Esophagus (tissue), 2 donors: Measurements from ENCODE around the gene KLF16. TPM values are rescaled to one million over a fixed set of nuclear protein-coding genes. Genes with fewer than 3 reads are reported as not detected.

Experiments used
- H3K27ac ChIP-seq, 2 donors: one replicate each; pipeline ENCODE4 v1.5.1; 2013; ENCODE audit warnings: low read depth in 2 of 2, mild to moderate bottlenecking in 2 of 2, inconsistent platforms in 1 of 2, low read length in 1 of 2, moderate library complexity in 1 of 2
- H3K27me3 ChIP-seq, 2 donors: one replicate each; pipeline ENCODE4 v1.6.1; 2013; ENCODE audit warnings: low read length in 2 of 2, control low read depth in 1 of 2, mild to moderate bottlenecking in 1 of 2; ENCODE audit not compliant: insufficient read depth in 2 of 2, control insufficient read depth in 1 of 2
- H3K36me3 ChIP-seq, 2 donors: one replicate each; pipeline ENCODE4 v1.6.1; 2013; ENCODE audit warnings: low read length in 1 of 2; ENCODE audit not compliant: control insufficient read depth in 2 of 2, insufficient read depth in 2 of 2
- H3K4me1 ChIP-seq, 2 donors: one replicate each; pipeline ENCODE4 v1.6.1; 2013; ENCODE audit warnings: low read length in 1 of 2; ENCODE audit not compliant: control insufficient read depth in 2 of 2, insufficient read depth in 2 of 2
- H3K4me3 ChIP-seq, 2 donors: one replicate each; pipeline ENCODE4 v1.5.1; 2013; ENCODE audit warnings: low read length in 2 of 2, mild to moderate bottlenecking in 2 of 2, low read depth in 1 of 2, moderate library complexity in 1 of 2
- H3K9me3 ChIP-seq, 2 donors: one replicate each; pipeline ENCODE4 v1.6.1; 2013; ENCODE audit warnings: mild to moderate bottlenecking in 2 of 2, low read depth in 1 of 2, low read length in 1 of 2, moderate library complexity in 1 of 2; ENCODE audit not compliant: control insufficient read depth in 2 of 2, insufficient read depth in 1 of 2
- WGBS, 2 donors: extraction: QIAGEN DNeasy Blood & Tissue Kit; methylation state at CpG; one replicate each; pipeline ENCODE4 v1.1.7; 2013; 5-methylcytosine and 5-hydroxymethylcytosine counted together
- polyA plus RNA-seq, 2 donors: library from polyadenylated mRNA; stranded (reverse); fragments of 200-250 nt; gene quantifications; one replicate each; pipeline ENCODE4 v1.2.3, GENCODE V29; 2013
- donor health status: healthy with polysubstance abuse.
- donor health status: Bipolar disorder and iron deficiency.

Gene KLF16
- polyA plus RNA-seq, 2 donors = 9.3 to 13.5 TPM

DNA sequence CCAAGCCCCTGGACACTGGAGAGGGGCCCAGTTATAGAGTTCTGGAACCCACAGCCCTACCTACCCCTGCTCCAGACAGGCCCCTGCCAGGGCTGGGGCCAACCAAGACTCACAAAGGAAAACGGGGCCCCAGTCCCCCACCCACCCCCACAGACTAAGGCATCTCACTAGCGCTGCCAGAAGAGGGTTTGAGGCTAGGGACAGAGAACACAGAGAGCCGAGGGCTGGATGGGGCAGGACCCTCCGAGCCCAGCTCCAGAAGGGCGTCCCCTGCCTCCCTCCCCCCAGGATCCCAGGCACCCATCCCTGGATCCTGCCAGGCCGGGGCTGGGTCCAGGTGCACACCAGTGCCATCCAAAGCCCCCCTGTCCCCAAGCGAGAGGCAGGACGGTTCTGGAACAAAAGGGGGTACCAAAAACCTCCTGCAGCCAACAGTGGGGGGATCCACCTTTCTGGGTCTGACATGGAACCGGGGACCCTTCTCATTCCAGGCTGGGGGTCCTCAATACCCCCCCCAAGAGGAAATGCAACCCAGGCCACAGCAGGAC lies 10.7 kb downstream of the KLF16 start:
- H3K27ac ChIP-seq = no peak overlapping the region
- peaks cover 6 to 40% of the 10 kb centered on the region in 2 donors for H3K4me1 ChIP-seq
- 50 to 51% methylated on average over 9 of the region's 9 CpGs for WGBS, 2 donors
- no peak overlapping the region for H3K4me3 ChIP-seq
- no peaks in the 10 kb centered on the region for H3K27me3 ChIP-seq
- peaks cover 0 to 3% of the 10 kb centered on the region in 2 donors for H3K36me3 ChIP-seq
- no peaks in the 10 kb centered on the region for H3K9me3 ChIP-seq

DNA sequence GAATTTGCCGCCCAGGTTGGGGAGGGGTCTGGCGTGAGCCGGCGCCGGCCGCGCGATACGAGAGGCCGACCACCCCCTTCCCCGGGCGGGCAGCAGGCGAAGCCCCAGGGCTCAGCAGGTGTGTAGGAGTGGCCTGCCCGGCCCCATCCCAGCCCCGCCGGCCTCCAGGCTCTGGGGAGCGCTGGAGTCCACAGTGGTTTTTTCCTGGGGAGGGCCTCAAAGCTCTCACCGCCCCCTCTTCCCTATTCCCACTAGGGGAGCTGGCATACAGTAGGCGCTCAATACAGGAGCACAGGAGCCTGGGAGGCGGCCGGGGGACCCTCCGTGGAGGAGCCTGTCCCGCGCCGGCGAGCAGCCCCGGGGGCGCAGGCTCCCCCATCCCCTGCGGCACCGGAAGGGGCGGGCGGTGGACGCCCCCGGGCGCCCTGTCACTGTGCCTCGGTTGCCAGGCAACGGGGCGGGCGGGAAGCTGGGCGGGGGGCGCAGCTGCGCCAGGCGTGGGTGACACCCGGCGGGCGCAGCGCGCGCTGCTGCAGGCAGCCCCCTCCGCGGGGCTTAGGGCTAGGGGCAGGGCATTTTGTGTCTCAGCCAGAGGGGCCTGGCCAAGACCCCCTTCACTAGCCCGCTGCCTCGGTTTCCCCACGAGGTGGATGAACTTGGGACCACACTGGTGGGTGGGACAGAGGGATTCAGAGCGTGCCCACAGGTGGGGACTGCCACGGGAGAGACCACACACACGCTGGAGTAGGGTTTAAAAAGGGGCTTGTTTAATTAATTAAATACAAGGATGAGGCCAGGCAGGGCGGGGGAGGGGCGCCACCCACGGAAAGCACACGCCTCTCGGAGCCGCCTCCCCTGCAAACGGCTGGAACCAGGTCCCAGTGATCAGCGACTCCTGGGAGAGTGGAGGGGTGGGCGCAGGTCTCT lies 11.5 kb downstream of the KLF16 start:
- Histone ChIP-seq H3K36me3 (peaks cover 0 to 3% of the 10 kb centered on the region in 2 donors), H3K9me3 (no peaks in the 10 kb centered on the region), H3K4me1 (peaks cover 7 to 42% of the 10 kb centered on the region in 2 donors), H3K4me3 (no peak overlapping the region), H3K27ac (no peak overlapping the region), H3K27me3 (no peaks in the 10 kb centered on the region)
- whole genome bisulfite sequencing, 2 donors = 27 to 32% methylated on average over 43 to 66 of the region's 66 CpGs

DNA sequence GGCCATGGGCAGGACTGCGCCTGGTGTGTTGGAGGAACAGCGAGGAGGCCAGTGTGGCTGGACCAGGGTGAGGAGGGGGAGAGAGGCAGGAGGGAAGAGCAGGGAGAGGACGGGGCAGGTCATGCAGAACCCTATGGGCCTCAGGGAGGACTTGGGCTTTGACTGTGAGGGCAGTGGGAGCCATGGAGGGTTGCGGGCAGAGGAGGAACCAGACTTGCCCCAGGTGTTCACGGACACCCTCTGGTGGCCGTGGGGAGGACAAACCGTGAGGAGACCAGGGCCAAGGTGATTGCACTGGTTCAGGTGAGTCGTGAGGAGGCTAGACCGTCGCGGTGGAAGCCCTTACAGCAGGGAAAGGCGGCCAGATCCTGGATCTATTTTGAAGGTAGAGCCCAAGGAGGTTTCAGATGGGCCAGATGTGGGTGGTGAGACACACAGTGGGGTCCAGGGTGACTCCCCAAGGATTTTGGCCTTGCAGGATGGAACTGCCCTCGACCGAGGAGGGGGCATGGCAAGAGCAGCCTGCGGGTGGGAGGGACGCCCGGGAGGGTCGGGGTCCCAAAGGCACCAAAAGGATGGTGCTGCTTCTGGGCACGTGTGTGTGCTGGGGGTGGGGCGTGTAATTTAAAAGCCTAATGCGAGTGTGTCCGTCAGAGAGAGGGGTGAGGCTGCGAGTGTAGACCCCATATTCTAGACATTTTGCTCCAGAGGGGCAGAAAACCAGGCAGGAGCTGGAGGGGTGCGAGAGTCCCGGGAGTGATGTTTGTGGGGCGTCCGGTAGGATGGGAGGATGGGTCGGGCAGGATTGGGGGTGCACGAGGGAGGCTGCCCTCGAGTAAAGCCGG lies 12.3 kb downstream of the KLF16 start:
- peaks cover 0 to 3% of the 10 kb centered on the region in 2 donors for H3K36me3 ChIP-seq
- H3K27ac ChIP-seq = no peak overlapping the region
- H3K27me3 ChIP-seq = no peaks in the 10 kb centered on the region
- H3K4me1 ChIP-seq = peaks cover 11 to 44% of the 10 kb centered on the region in 2 donors
- H3K4me3 ChIP-seq = no peak overlapping the region
- H3K9me3 ChIP-seq = no peaks in the 10 kb centered on the region
- 70 to 72% methylated on average over 31 of the region's 31 CpGs for WGBS, 2 donors

DNA sequence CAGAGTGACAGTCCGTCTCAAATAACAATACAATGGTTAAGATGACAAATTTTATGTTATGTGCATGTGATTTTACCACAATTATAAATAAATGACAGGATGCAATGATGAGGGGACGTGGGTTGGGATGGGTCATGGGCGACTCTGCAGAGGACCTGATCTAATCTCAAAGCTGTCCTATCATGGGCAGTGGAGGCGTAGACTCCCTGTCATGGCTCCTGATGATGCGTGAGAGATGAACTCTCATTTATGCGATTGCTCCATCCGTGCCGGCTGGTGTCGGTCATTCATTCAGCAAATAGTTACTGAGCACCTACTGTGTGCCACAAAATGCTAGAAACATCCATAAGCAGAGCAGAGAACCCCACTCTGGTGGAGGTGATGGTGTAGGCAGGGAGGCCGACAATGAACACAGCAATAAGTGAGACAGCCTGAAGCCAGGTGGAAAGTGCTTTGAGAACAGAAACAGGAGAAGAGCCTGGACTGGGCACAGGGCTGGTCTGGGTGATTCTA lies 13.4 kb downstream of the KLF16 start:
- H3K4me3 ChIP-seq = no peak overlapping the region
- no peaks in the 10 kb centered on the region for H3K9me3 ChIP-seq
- 88 to 90% methylated on average over 10 of the region's 10 CpGs for WGBS, 2 donors
- no peak overlapping the region for H3K27ac ChIP-seq
- H3K27me3 ChIP-seq = no peaks in the 10 kb centered on the region
- peaks cover 8 to 44% of the 10 kb centered on the region in 2 donors for H3K4me1 ChIP-seq
- peaks cover 0 to 9% of the 10 kb centered on the region in 2 donors for H3K36me3 ChIP-seq

DNA sequence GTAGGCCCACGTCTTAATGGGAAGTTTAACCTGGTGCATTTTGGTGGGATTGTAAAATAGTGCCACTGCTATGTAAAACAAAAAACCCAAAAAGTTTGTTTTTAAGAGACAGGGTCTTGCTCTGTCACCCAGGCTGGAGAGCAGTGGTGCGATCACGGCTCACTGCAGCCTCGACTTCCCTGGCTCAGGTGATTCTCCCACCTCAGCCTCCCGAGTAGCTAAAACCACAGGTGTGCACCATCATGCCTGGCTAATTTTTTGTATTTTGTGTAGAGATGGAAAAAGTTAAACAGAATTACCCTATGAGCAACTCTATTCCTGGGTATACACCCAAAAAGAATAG lies 14.3 kb downstream of the KLF16 start:
- Histone ChIP-seq H3K27ac (peak overlapping the region; percentile 63 to 95), H3K27me3 (no peaks in the 10 kb centered on the region), H3K4me1 (peaks cover 15 to 46% of the 10 kb centered on the region in 2 donors), H3K36me3 (peaks cover 0 to 10% of the 10 kb centered on the region in 2 donors), H3K9me3 (no peaks in the 10 kb centered on the region), H3K4me3 (no peak overlapping the region)
- 49 to 57% methylated on average over 5 of the region's 5 CpGs for WGBS, 2 donors

DNA sequence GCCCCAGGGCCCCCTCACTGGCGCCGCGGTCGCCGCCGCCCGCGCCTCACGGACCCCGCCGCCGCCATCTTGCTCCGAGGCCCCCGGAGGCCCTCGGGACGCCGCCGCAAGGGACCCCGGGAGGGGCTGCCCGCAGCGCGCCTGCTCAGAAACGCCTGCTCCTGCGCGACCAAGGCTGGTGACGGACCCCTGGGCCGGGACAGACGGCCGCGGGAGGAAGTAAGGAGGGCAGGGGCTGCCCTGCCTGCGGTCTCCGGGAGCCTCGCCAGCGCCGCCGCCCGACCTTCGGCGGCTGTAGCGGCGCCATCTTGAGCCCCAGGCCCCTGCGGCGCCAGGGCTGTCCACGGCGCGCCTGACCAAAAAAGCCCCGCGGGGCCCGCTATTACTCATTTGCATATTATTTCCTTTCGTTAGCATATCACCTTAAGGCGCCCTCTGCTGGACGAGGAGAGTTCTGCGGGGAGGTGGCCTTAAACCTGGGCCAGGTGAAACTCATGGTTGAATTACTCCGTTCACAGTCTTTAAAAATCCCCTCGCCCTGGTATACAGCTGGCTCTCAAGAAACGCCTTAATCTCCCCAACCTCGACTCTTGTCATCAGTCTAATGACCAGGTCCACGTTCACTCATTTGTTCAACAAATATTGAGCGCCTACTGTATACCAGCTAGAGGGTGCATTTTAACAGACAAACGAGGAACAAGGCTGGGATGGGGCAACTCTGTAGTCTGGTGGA lies 14.8 kb downstream of the KLF16 start, which contains the start of gene REXO1:
Gene REXO1, minus strand, starts transcription at position 85 of the 733 bp plus-strand sequence. CDS start 125 bp downstream, outside the sequence.
- no peaks in the 10 kb centered on the region for H3K27me3 ChIP-seq
- H3K4me1 ChIP-seq = peaks cover 21 to 47% of the 10 kb centered on the region in 2 donors
- H3K4me3 ChIP-seq = peak within 1 kb of the TSS; percentile 88 to 97
- peaks cover 0 to 11% of the 10 kb centered on the region in 2 donors for H3K36me3 ChIP-seq
- 2% methylated on average over 42 to 60 of the region's 60 CpGs for WGBS, 2 donors
- peak within 1 kb of the TSS; percentile 95 to 100 for H3K27ac ChIP-seq
- H3K9me3 ChIP-seq = no peaks in the 10 kb centered on the region

DNA sequence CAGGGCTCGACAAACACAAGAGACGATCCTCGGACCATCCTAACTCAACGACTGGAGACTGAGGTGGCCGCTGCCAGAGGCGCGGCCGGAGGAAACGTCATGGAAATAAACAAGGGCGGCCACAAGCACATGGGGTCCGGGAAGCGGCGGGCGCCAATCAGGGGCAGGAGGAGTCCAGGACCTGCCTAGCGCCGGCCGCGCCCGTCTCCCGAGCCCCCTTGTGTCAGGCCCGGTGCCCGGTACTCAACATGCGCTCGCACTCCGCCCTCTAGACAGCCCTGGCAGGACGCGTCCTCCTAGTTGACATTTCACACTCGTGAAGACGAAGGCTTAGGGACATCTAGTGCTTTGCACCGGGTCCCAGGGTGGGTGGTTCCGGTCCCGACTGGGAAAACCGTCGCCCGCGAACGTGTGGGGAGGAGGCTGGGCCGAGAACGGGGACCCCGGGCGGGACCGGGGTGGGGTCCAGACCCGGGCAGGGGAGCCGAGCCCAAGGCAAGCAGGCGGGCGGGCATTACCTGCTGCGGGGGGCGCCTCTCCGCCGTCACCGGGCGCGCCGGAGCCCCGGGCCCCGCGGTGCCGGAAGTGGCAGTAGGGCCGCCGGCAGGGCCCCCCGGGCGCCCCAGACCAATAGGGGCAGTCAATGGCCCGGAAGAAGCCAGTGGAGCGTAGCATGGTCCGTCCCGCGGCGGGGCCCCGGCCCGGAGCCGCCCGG lies 15.5 kb downstream of the KLF16 start:
- Histone ChIP-seq H3K36me3 (peaks cover 0 to 11% of the 10 kb centered on the region in 2 donors), H3K27me3 (no peaks in the 10 kb centered on the region), H3K9me3 (no peaks in the 10 kb centered on the region), H3K27ac (peak overlapping the region; percentile 95 to 100), H3K4me1 (peaks cover 27 to 43% of the 10 kb centered on the region in 2 donors), H3K4me3 (peak overlapping the region; percentile 88 to 97)
- WGBS, 2 donors = 0% methylated on average over 54 to 72 of the region's 72 CpGs

DNA sequence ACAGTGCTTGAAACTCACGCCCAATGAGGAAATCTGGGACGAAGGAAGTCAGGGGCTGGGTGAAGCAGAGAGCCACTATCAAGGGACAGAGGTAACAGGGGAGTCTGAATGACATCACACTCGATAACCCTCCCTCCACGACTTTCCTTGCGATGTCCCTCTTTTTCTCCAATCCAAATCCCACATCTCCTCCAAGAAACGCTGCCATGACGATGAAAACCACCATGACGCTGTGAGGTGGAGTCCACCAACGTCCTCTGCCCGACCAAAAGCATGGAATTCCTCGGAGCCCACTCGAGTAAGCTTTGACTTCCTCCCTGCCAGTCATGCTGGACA lies 16.1 kb downstream of the KLF16 start:
- H3K4me1 ChIP-seq = peaks cover 29 to 44% of the 10 kb centered on the region in 2 donors
- peaks cover 0 to 11% of the 10 kb centered on the region in 2 donors for H3K36me3 ChIP-seq
- no peaks in the 10 kb centered on the region for H3K9me3 ChIP-seq
- no peaks in the 10 kb centered on the region for H3K27me3 ChIP-seq
- 8% methylated on average over 12 of the region's 12 CpGs for WGBS, 2 donors
- H3K4me3 ChIP-seq = peak overlapping the region; percentile 88 to 97
- H3K27ac ChIP-seq = peak overlapping the region in 1 of 2 donors; percentile 100
